GM12878 (cell line): ENCODE data around the gene SLA2. TPM values are rescaled to one million over a fixed set of nuclear protein-coding genes. Genes with fewer than 3 reads are reported as not detected.

ENCODE experiments used
- ATF3 ChIP-seq: IDR thresholded peaks from 2 replicates; pipeline ENCODE4 v1.6.1; 2011; ENCODE audit warnings: low read depth, mild to moderate bottlenecking, low read length, moderate library complexity, borderline replicate concordance; ENCODE audit errors: extremely low read depth
- CBFB ChIP-seq: IDR thresholded peaks from 2 replicates; pipeline ENCODE4 v1.6.1; 2016; ENCODE audit warnings: antibody characterized with exemption, low read depth
- CBX5 ChIP-seq: sonication (generic); IDR thresholded peaks from 2 replicates; pipeline ENCODE4 v1.6.1; 2016; ENCODE audit warnings: low read depth, moderate library complexity, mild to moderate bottlenecking, inconsistent platforms
- EED ChIP-seq: sonication (generic); IDR thresholded peaks from 2 replicates; pipeline ENCODE4 v1.6.1; 2016; ENCODE audit warnings: antibody characterized with exemption, low read depth
- ELK1 ChIP-seq: IDR thresholded peaks from 2 replicates; pipeline ENCODE4 v1.6.1; 2012; ENCODE audit warnings: low read depth, low read length, improper control_type of control experiment
- FOS ChIP-seq: IDR thresholded peaks from 3 replicates; pipeline ENCODE4 v1.6.1; 2011; ENCODE audit warnings: borderline replicate concordance; ENCODE audit not compliant: insufficient read length; ENCODE audit errors: extremely low read depth
- FOXM1 ChIP-seq: IDR thresholded peaks from 2 replicates; pipeline ENCODE4 v1.6.1; 2012; ENCODE audit warnings: low read depth, mild to moderate bottlenecking, inconsistent platforms, low read length, moderate library complexity
- HDAC2 ChIP-seq: fragments of 200-600 bp; sonication (generic); IDR thresholded peaks from 2 replicates; pipeline ENCODE4 v1.6.1; 2017
- JUNB ChIP-seq: IDR thresholded peaks from 2 replicates; pipeline ENCODE4 v1.6.1; 2016; ENCODE audit warnings: antibody characterized with exemption, mild to moderate bottlenecking
- KAT2A ChIP-seq: conservative IDR thresholded peaks from 2 replicates; pipeline ENCODE4 v1.6.1; 2011; ENCODE audit warnings: low read depth, low read length; ENCODE audit not compliant: control insufficient read depth
- KDM1A ChIP-seq: fragments of 200-600 bp; sonication (generic); IDR thresholded peaks from 2 replicates; pipeline ENCODE4 v1.6.1; 2016; ENCODE audit warnings: borderline replicate concordance
- MYC ChIP-seq: IDR thresholded peaks from 2 replicates; pipeline ENCODE4 v1.6.1; 2011; ENCODE audit warnings: mild to moderate bottlenecking, low read length, moderate library complexity, inconsistent platforms; ENCODE audit not compliant: insufficient read depth, insufficient replicate concordance, insufficient read length, severe bottlenecking
- NBN ChIP-seq: fragments of 450-650 bp; IDR thresholded peaks from 2 replicates; pipeline ENCODE4 v1.6.1; 2016
- NFIC ChIP-seq: IDR thresholded peaks from 2 replicates; pipeline ENCODE4 v1.6.1; 2012; ENCODE audit warnings: low read depth, mild to moderate bottlenecking, inconsistent platforms, low read length, moderate library complexity
- POLR2A ChIP-seq: IDR thresholded peaks from 2 replicates; pipeline ENCODE4 v1.6.1; 2011; ENCODE audit warnings: low read depth, mild to moderate bottlenecking, low read length
- SMAD1 ChIP-seq: fragments of 450-650 bp; IDR thresholded peaks from 2 replicates; pipeline ENCODE4 v1.6.1; 2018; ENCODE audit warnings: mild to moderate bottlenecking, low read depth; ENCODE audit not compliant: partially characterized antibody
- SMC3 ChIP-seq: IDR thresholded peaks from 2 replicates; pipeline ENCODE4 v1.6.1; 2011; ENCODE audit warnings: low read length, improper control_type of control experiment, borderline replicate concordance
- SP1 ChIP-seq: IDR thresholded peaks from one replicate; pipeline ENCODE4 v1.6.1; 2011; ENCODE audit warnings: low read depth, low read length
- TCF7 ChIP-seq: IDR thresholded peaks from 2 replicates; pipeline ENCODE4 v1.6.1; 2014; ENCODE audit warnings: antibody characterized with exemption, borderline replicate concordance
- ZBED1 ChIP-seq: IDR thresholded peaks from 2 replicates; pipeline ENCODE4 v1.6.1; 2016; ENCODE audit warnings: borderline replicate concordance
- ZBTB4 ChIP-seq: fragments of 450-650 bp; formaldehyde crosslinking; IDR thresholded peaks from 2 replicates; pipeline ENCODE4 v1.4.0; 2022; ENCODE audit warnings: mild to moderate bottlenecking, moderate library complexity
- ZNF24 ChIP-seq: fragments of 450-650 bp; IDR thresholded peaks from 2 replicates; pipeline ENCODE4 v1.6.1; 2017; ENCODE audit warnings: antibody characterized with exemption, mild to moderate bottlenecking
- ZNF622 ChIP-seq: fragments of 450-650 bp; IDR thresholded peaks from 2 replicates; pipeline ENCODE4 v1.6.1; 2017; ENCODE audit warnings: mild to moderate bottlenecking, inconsistent platforms
- ZNF687 ChIP-seq: fragments of 450-650 bp; IDR thresholded peaks from 2 replicates; pipeline ENCODE4 v1.6.1; 2017; ENCODE audit warnings: mild to moderate bottlenecking, moderate library complexity
- ZSCAN29 ChIP-seq: fragments of 450-650 bp; IDR thresholded peaks from 2 replicates; pipeline ENCODE4 v1.6.1; 2017; ENCODE audit warnings: mild to moderate bottlenecking, moderate library complexity
- polyA plus RNA-seq, 11 experiments: library from polyadenylated mRNA; depleted of rRNA in 4 of 11; unstranded in 6 of 11; stranded (reverse) in 5 of 11; fragments of >200 nt; fragmentation: Nextera tagmentation in 4 of 11; fragmentation: Illumina TruSeq in 1 of 11; extraction: Ambion mirVana in 4 of 11; extraction: Trizol in 1 of 11; gene quantifications; 1 replicate in 1 of 11; 2 replicates in 10 of 11; pipeline versions ENCODE4 v1.2.1 to v1.2.3, GENCODE V29; 2011 to 2016; ENCODE audit warnings: inconsistent platforms in 2 of 11, missing spikeins in 2 of 11, low read depth in 1 of 11
- total RNA-seq, 4 experiments: library from RNA; depleted of rRNA in 3 of 4; stranded (reverse); fragments of >200 nt in 3 of 4; fragmentation: Illumina TruSeq in 1 of 4; extraction: Trizol in 1 of 4; gene quantifications; 2 replicates each; pipeline versions ENCODE4 v1.2.1 to v1.2.3, GENCODE V29; 2013 to 2021

Gene SLA2
- total and polyA plus RNA-seq, 10 of the 15 experiments (the other 5 are each of a cell fraction or from before 2014, with no cell fraction given) = 0.29 to 3.3 (median 1.4) TPM

- TF ChIP-seq NFIC (no peak), ZNF687 (peak; percentile 81), EED (no peak; the same call in 1 of the 2 replicates), JUNB (no peak), SP1 (peak; percentile 73), SMC3 (no peak), CBX5 (no peak), ZNF24 (peak; percentile 7; the same call in 1 of the 2 replicates), ATF3 (no peak), ZBTB4 (CRISPR knock-in tag) (no peak), HDAC2 (no peak), TCF7 (no peak), NBN (0 out of 2 replicates have a peak, but pooled peaks have one; percentile 27), CBFB (peak; percentile 52; the same call in 1 of the 2 replicates), KDM1A (no peak), ZNF622 (no peak), MYC (no peak), ELK1 (no peak), KAT2A (no peak), FOXM1 (no peak), FOS (no peak), ZSCAN29 (no peak), POLR2A (peak; percentile 85), SMAD1 (peak; percentile 39), ZBED1 (no peak)
Measured at GRCh38 chr20:36573103-36573797, 72.7 kb downstream of the SLA2 start, which contains the start of gene TGIF2 (continued).
